GM12878 (cell line): ENCODE data around the gene NAA35. TPM values are rescaled to one million over a fixed set of nuclear protein-coding genes. Genes with fewer than 3 reads are reported as not detected.

Experiments
- BHLHE40 ChIP-seq, 2 experiments: fragments of 450-650 bp in 1 of 2; IDR thresholded peaks; 2 replicates each; pipeline ENCODE4 v1.6.1; 2011 to 2017; ENCODE audit warnings: low read depth in 2 of 2, borderline replicate concordance in 1 of 2, improper control_type of control experiment in 1 of 2, low read length in 1 of 2, mild to moderate bottlenecking in 1 of 2
- CHD1 ChIP-seq: IDR thresholded peaks from 2 replicates; pipeline ENCODE4 v1.6.1; 2012; ENCODE audit warnings: low read depth, low read length, improper control_type of control experiment
- HCFC1 ChIP-seq: fragments of 150-350 bp; IDR thresholded peaks from 2 replicates; pipeline ENCODE4 v1.6.1; 2014; ENCODE audit warnings: low read length
- MYB ChIP-seq: fragments of 150-350 bp; IDR thresholded peaks from 2 replicates; pipeline ENCODE4 v1.6.1; 2014; ENCODE audit warnings: mild to moderate bottlenecking, low read depth, low read length, borderline replicate concordance
- NFXL1 ChIP-seq: fragments of 450-650 bp; IDR thresholded peaks from 2 replicates; pipeline ENCODE4 v1.6.1; 2017; ENCODE audit warnings: antibody characterized with exemption, mild to moderate bottlenecking, borderline replicate concordance
- NR2F1 ChIP-seq: fragments of 450-650 bp; conservative IDR thresholded peaks from 2 replicates; pipeline ENCODE4 v1.6.1; 2017; ENCODE audit warnings: mild to moderate bottlenecking
- SIN3A ChIP-seq: IDR thresholded peaks from 2 replicates; pipeline ENCODE4 v1.6.1; 2012; ENCODE audit warnings: low read depth, low read length, improper control_type of control experiment
- polyA plus RNA-seq, 11 experiments: library from polyadenylated mRNA; depleted of rRNA in 4 of 11; unstranded in 6 of 11; stranded (reverse) in 5 of 11; fragments of >200 nt; fragmentation: Nextera tagmentation in 4 of 11; fragmentation: Illumina TruSeq in 1 of 11; extraction: Ambion mirVana in 4 of 11; extraction: Trizol in 1 of 11; gene quantifications; 1 replicate in 1 of 11; 2 replicates in 10 of 11; pipeline versions ENCODE4 v1.2.1 to v1.2.3, GENCODE V29; 2011 to 2016; ENCODE audit warnings: inconsistent platforms in 2 of 11, missing spikeins in 2 of 11, low read depth in 1 of 11
- total RNA-seq, 4 experiments: library from RNA; depleted of rRNA in 3 of 4; stranded (reverse); fragments of >200 nt in 3 of 4; fragmentation: Illumina TruSeq in 1 of 4; extraction: Trizol in 1 of 4; gene quantifications; 2 replicates each; pipeline versions ENCODE4 v1.2.1 to v1.2.3, GENCODE V29; 2013 to 2021
- TF ChIP-seq, protein P1 (sequence below), 3 experiments: IDR thresholded peaks in 2 of 3; conservative IDR thresholded peaks in 1 of 3; 2 replicates each; pipeline ENCODE4 v1.5.1; 2011; ENCODE audit warnings: low read depth in 3 of 3, low read length in 3 of 3, mild to moderate bottlenecking in 3 of 3, control low read depth in 2 of 3, moderate library complexity in 2 of 3, inconsistent platforms in 1 of 3, mixed read lengths in 1 of 3; ENCODE audit not compliant: control insufficient read depth in 2 of 3, insufficient read depth in 1 of 3; ENCODE audit errors: extremely low read depth in 1 of 3
- TF ChIP-seq, protein P2 (sequence below): fragments of 450-650 bp; IDR thresholded peaks from 2 replicates; pipeline ENCODE4 v1.6.1; 2014; ENCODE audit warnings: mild to moderate bottlenecking
- TF ChIP-seq, protein P3 (sequence below): fragments of 450-650 bp; IDR thresholded peaks from 2 replicates; pipeline ENCODE4 v1.6.1; 2016; ENCODE audit warnings: mild to moderate bottlenecking, moderate library complexity, borderline replicate concordance
- TF ChIP-seq, protein P4 (sequence below): IDR thresholded peaks from 2 replicates; pipeline ENCODE4 v1.6.1; 2012; ENCODE audit warnings: improper control_type of control experiment, low read depth, low read length; ENCODE audit not compliant: insufficient replicate concordance
- TF ChIP-seq, protein P5 (sequence below): fragments of 450-650 bp; IDR thresholded peaks from 2 replicates; pipeline ENCODE4 v1.6.1; 2018; ENCODE audit warnings: mild to moderate bottlenecking, low read depth, moderate library complexity; ENCODE audit not compliant: partially characterized antibody

NAA35 gene
- total and polyA plus RNA-seq, 10 of the 15 experiments (the other 5 are each of a cell fraction or from before 2014, with no cell fraction given): 15.5 to 38.0 (median 26.9) TPM

DNA sequence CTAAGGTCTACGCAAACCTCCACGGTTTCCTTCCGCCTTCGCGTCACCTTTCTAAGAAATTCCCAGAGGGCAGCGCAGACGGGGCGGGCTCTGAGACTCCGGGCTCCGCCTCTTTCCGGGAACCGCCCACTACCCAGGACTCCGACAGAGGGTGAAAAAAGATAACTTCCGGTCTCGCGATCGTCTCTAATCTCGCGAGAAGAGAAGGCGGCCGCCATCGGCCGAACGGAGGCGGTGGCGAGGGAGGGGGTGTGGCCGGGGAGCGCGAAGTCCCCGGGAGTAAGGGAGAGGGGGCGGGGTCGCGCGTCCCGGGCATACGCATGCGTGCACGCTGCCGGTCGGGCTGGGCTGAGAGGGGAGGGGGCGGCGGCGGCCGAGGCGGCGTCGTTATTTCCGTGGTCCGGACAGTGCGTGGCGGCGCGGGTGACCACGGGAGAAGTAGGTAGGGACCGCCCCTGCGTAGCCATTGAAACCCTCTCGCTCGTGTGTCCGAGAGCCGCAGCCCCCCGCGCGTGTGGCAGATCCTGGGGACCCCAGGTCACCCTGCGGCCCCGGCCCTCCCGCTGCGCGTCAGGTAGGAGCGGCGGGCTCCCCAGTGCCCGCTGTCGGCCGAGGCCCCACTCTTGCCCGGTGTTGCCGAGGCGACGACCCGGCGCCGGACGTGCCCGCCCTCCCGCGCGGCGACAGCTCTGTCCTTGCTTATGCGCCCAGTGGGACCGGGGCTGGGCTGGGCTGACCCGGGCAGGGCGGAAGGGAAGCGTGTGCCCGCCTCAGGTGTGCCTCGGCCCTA lies at the start of gene NAA35 (continued):
- TF ChIP-seq, protein P1, sequence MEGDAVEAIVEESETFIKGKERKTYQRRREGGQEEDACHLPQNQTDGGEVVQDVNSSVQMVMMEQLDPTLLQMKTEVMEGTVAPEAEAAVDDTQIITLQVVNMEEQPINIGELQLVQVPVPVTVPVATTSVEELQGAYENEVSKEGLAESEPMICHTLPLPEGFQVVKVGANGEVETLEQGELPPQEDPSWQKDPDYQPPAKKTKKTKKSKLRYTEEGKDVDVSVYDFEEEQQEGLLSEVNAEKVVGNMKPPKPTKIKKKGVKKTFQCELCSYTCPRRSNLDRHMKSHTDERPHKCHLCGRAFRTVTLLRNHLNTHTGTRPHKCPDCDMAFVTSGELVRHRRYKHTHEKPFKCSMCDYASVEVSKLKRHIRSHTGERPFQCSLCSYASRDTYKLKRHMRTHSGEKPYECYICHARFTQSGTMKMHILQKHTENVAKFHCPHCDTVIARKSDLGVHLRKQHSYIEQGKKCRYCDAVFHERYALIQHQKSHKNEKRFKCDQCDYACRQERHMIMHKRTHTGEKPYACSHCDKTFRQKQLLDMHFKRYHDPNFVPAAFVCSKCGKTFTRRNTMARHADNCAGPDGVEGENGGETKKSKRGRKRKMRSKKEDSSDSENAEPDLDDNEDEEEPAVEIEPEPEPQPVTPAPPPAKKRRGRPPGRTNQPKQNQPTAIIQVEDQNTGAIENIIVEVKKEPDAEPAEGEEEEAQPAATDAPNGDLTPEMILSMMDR (IDR thresholded peaks at IDR 0.05 in 2 of 3, conservative IDR thresholded peaks at IDR 0.05 in 1 of 3; ENCODE audit: control insufficient read depth in 2 of 3, extremely low read depth in 1 of 3, insufficient read depth in 1 of 3, low read depth in 3 of 3, low read length in 3 of 3): no peak
- peak; percentile 31; the same call in 1 of the 2 replicates for TF ChIP-seq SIN3A
- TF ChIP-seq, protein P2, sequence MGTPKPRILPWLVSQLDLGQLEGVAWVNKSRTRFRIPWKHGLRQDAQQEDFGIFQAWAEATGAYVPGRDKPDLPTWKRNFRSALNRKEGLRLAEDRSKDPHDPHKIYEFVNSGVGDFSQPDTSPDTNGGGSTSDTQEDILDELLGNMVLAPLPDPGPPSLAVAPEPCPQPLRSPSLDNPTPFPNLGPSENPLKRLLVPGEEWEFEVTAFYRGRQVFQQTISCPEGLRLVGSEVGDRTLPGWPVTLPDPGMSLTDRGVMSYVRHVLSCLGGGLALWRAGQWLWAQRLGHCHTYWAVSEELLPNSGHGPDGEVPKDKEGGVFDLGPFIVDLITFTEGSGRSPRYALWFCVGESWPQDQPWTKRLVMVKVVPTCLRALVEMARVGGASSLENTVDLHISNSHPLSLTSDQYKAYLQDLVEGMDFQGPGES: peak; percentile 18; the same call in 1 of the 2 replicates
- no peak for TF ChIP-seq CHD1
- peak; percentile 64 to 65; a peak in 2 of 4 replicates for TF ChIP-seq BHLHE40 (IDR thresholded peaks at IDR 0.05; ENCODE audit: borderline replicate concordance in 1 of 2, low read depth in 2 of 2, low read length in 1 of 2)
- no peak for TF ChIP-seq NFXL1
- TF ChIP-seq NR2F1: peak; percentile 88
- peak; percentile 48 for TF ChIP-seq HCFC1
- TF ChIP-seq, protein P3, sequence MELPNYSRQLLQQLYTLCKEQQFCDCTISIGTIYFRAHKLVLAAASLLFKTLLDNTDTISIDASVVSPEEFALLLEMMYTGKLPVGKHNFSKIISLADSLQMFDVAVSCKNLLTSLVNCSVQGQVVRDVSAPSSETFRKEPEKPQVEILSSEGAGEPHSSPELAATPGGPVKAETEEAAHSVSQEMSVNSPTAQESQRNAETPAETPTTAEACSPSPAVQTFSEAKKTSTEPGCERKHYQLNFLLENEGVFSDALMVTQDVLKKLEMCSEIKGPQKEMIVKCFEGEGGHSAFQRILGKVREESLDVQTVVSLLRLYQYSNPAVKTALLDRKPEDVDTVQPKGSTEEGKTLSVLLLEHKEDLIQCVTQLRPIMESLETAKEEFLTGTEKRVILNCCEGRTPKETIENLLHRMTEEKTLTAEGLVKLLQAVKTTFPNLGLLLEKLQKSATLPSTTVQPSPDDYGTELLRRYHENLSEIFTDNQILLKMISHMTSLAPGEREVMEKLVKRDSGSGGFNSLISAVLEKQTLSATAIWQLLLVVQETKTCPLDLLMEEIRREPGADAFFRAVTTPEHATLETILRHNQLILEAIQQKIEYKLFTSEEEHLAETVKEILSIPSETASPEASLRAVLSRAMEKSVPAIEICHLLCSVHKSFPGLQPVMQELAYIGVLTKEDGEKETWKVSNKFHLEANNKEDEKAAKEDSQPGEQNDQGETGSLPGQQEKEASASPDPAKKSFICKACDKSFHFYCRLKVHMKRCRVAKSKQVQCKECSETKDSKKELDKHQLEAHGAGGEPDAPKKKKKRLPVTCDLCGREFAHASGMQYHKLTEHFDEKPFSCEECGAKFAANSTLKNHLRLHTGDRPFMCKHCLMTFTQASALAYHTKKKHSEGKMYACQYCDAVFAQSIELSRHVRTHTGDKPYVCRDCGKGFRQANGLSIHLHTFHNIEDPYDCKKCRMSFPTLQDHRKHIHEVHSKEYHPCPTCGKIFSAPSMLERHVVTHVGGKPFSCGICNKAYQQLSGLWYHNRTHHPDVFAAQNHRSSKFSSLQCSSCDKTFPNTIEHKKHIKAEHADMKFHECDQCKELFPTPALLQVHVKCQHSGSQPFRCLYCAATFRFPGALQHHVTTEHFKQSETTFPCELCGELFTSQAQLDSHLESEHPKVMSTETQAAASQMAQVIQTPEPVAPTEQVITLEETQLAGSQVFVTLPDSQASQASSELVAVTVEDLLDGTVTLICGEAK: peak; percentile 85
- no peak for TF ChIP-seq MYB
- TF ChIP-seq, protein P4, sequence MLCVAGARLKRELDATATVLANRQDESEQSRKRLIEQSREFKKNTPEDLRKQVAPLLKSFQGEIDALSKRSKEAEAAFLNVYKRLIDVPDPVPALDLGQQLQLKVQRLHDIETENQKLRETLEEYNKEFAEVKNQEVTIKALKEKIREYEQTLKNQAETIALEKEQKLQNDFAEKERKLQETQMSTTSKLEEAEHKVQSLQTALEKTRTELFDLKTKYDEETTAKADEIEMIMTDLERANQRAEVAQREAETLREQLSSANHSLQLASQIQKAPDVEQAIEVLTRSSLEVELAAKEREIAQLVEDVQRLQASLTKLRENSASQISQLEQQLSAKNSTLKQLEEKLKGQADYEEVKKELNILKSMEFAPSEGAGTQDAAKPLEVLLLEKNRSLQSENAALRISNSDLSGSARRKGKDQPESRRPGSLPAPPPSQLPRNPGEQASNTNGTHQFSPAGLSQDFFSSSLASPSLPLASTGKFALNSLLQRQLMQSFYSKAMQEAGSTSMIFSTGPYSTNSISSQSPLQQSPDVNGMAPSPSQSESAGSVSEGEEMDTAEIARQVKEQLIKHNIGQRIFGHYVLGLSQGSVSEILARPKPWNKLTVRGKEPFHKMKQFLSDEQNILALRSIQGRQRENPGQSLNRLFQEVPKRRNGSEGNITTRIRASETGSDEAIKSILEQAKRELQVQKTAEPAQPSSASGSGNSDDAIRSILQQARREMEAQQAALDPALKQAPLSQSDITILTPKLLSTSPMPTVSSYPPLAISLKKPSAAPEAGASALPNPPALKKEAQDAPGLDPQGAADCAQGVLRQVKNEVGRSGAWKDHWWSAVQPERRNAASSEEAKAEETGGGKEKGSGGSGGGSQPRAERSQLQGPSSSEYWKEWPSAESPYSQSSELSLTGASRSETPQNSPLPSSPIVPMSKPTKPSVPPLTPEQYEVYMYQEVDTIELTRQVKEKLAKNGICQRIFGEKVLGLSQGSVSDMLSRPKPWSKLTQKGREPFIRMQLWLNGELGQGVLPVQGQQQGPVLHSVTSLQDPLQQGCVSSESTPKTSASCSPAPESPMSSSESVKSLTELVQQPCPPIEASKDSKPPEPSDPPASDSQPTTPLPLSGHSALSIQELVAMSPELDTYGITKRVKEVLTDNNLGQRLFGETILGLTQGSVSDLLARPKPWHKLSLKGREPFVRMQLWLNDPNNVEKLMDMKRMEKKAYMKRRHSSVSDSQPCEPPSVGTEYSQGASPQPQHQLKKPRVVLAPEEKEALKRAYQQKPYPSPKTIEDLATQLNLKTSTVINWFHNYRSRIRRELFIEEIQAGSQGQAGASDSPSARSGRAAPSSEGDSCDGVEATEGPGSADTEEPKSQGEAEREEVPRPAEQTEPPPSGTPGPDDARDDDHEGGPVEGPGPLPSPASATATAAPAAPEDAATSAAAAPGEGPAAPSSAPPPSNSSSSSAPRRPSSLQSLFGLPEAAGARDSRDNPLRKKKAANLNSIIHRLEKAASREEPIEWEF: no peak
- TF ChIP-seq, protein P5, sequence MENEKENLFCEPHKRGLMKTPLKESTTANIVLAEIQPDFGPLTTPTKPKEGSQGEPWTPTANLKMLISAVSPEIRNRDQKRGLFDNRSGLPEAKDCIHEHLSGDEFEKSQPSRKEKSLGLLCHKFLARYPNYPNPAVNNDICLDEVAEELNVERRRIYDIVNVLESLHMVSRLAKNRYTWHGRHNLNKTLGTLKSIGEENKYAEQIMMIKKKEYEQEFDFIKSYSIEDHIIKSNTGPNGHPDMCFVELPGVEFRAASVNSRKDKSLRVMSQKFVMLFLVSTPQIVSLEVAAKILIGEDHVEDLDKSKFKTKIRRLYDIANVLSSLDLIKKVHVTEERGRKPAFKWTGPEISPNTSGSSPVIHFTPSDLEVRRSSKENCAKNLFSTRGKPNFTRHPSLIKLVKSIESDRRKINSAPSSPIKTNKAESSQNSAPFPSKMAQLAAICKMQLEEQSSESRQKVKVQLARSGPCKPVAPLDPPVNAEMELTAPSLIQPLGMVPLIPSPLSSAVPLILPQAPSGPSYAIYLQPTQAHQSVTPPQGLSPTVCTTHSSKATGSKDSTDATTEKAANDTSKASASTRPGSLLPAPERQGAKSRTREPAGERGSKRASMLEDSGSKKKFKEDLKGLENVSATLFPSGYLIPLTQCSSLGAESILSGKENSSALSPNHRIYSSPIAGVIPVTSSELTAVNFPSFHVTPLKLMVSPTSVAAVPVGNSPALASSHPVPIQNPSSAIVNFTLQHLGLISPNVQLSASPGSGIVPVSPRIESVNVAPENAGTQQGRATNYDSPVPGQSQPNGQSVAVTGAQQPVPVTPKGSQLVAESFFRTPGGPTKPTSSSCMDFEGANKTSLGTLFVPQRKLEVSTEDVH: no peak
